PC-9 (cell line): ENCODE data around the gene CCBE1. TPM values are rescaled to one million over a fixed set of nuclear protein-coding genes. Genes with fewer than 3 reads are reported as not detected.
A peak's percentile ranks its signal among the peaks of the same experiment; 100 is the strongest.

ENCODE experiments used
- BruUV-seq: library from RNA; stranded (reverse); fragments of 400-500 nt; replicated peaks from 2 replicates; lab custom pipeline; 2021; lab: Mats Ljungman, UMichigan
- CTCF ChIA-PET: fragments of 300-600 bp; sonication (Branson Sonifier 250); formaldehyde crosslinking; loops from one replicate; lab custom pipeline; 2022; ENCODE audit warnings: antibody characterized with exemption; lab: Charles Lee
- POLR2A ChIA-PET: fragments of 300-600 bp; sonication (Branson Sonifier 250); formaldehyde crosslinking; loops from one replicate; lab custom pipeline; 2022; ENCODE audit warnings: antibody characterized with exemption; ENCODE audit not compliant: unreplicated experiment; lab: Charles Lee
- DNase-seq, 2 experiments: peaks; one replicate each; pipeline versions ENCODE4 v3.0.0 to v3.0.0-alpha.2; 2015 to 2022; ENCODE audit warnings: mixed read lengths in 1 of 2
- H2AFZ ChIP-seq: fragments of 200-600 bp; sonication (generic); 2 replicates; pipeline ENCODE4 v1.8.1; 2017; ENCODE audit warnings: antibody characterized with exemption
- H3F3A ChIP-seq: fragments of 200-600 bp; sonication (generic); 2 replicates; pipeline ENCODE4 v1.8.1; 2017; ENCODE audit warnings: antibody characterized with exemption, mild to moderate bottlenecking, low read depth; ENCODE audit not compliant: insufficient read depth
- H3K27ac ChIP-seq: fragments of 200-600 bp; sonication (generic); 2 replicates; pipeline ENCODE4 v1.6.1; 2016; ENCODE audit warnings: mixed run types
- H3K27me3 ChIP-seq: fragments of 200-600 bp; sonication (generic); 2 replicates; pipeline ENCODE4 v1.6.1; 2016; ENCODE audit warnings: low read depth, mixed run types; ENCODE audit not compliant: insufficient read depth
- H3K36me3 ChIP-seq: fragments of 200-600 bp; sonication (generic); 2 replicates; pipeline ENCODE4 v1.6.1; 2016; ENCODE audit warnings: low read depth, mixed run types
- H3K4me1 ChIP-seq: fragments of 200-600 bp; sonication (generic); replicated peaks from 2 replicates; pipeline ENCODE4 v1.6.1; 2016; ENCODE audit warnings: mixed run types; ENCODE audit not compliant: insufficient read depth
- H3K4me2 ChIP-seq: fragments of 200-600 bp; sonication (generic); 2 replicates; pipeline ENCODE4 v1.6.1; 2017; ENCODE audit warnings: mixed run types
- H3K4me3 ChIP-seq: fragments of 200-600 bp; sonication (generic); 2 replicates; pipeline ENCODE4 v1.6.1; 2016; ENCODE audit warnings: mixed run types
- H3K79me2 ChIP-seq: fragments of 200-600 bp; sonication (generic); 2 replicates; pipeline ENCODE4 v1.6.1; 2017; ENCODE audit warnings: low read depth, mixed run types
- H3K9me2 ChIP-seq: fragments of 200-600 bp; sonication (generic); 2 replicates; pipeline ENCODE4 v1.8.1; 2017; ENCODE audit warnings: mild to moderate bottlenecking; ENCODE audit not compliant: insufficient read depth
- H3K9me3 ChIP-seq: fragments of 200-600 bp; sonication (generic); 2 replicates; pipeline ENCODE4 v1.8.1; 2016; ENCODE audit warnings: low read depth; ENCODE audit not compliant: insufficient read depth
- H4K20me1 ChIP-seq: fragments of 200-600 bp; sonication (generic); 2 replicates; pipeline ENCODE4 v1.8.1; 2017; ENCODE audit not compliant: insufficient read depth
- CTCF ChIP-seq: fragments of 200-600 bp; sonication (generic); conservative IDR thresholded peaks from 2 replicates; pipeline ENCODE4 v1.6.1; 2017; ENCODE audit warnings: mixed run types, antibody characterized with exemption, mild to moderate bottlenecking, moderate library complexity
- EZH2 ChIP-seq: fragments of 200-600 bp; sonication (generic); IDR thresholded peaks from 2 replicates; pipeline ENCODE4 v1.8.0; 2017; ENCODE audit warnings: antibody characterized with exemption, low read depth
- intact Hi-C: fragments of 100-400 bp; cut with micrococcal nuclease; formaldehyde crosslinking; loops from one replicate; pipeline ENCODE4 v1.10.0; 2022; ENCODE audit not compliant: unreplicated experiment
- total RNA-seq: library from RNA; stranded (reverse); gene quantifications from 2 replicates; pipeline ENCODE4 v1.2.3, GENCODE V29; 2021

Gene CCBE1
- total RNA-seq, 1 experiment from 2014 or later: 5.8 TPM

DNA sequence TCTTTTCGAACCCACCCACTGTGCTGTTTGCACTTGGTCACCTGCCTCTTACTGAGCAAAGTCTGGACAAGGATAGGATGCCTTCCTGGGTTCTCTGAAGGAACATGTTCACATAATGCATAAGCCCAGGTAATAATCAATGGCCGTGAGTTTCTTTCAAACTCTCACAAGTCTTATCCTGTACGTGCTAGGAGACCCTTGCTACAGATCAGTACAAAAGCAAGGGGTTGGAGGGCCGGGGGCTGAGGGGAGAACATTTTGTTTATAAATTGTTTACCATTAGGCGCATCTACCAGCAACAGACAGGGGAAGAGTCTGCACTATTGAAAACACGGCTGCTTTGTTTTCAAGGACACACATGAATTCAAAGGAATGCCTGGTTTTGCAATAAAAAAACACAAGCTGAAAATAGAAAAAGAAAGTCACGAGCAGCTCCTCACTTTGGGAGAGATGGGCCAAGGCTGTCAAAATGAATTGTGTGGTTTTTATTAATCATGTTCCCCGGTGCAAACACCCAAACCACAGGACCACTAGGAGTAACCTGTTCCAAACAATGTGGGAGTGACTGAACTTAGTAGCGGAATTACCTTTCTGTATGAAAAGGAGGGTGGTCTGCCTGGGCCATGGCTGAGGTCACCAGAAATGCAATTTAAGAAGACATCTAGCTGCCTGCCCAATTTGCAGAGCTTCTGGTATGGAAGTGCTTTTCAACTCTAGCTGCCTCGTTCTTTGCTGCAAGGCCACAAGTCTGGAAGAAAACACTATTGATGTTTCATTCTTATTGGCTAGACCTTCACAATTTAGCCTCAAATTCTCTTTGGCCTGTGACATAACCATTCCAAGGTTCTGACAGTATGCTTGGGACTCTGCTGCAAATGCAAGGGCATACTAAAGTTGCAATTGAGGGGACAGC, 73.5 kb downstream of the CCBE1 start:
- H3K79me2 ChIP-seq: no peaks in the 10 kb centered on the region
- H4K20me1 ChIP-seq: no peaks in the 10 kb centered on the region
- no peak overlapping the region for H2AFZ ChIP-seq
- TF ChIP-seq CTCF: no peak
- no peak for TF ChIP-seq EZH2
- CTCF ChIA-PET: no interaction called here
- no peak overlapping the region for H3K27ac ChIP-seq
- H3K4me1 ChIP-seq: 0 out of 2 replicates have a peak, but pooled peaks cover 9% of the 10 kb centered on the region
- no peaks in the 10 kb centered on the region for H3F3A ChIP-seq
- POLR2A ChIA-PET: no interaction called here
- no TSS peak for BruUV-seq
- intact Hi-C loops: no loop called here
- H3K9me3 ChIP-seq: no peaks in the 10 kb centered on the region
- H3K36me3 ChIP-seq: no peaks in the 10 kb centered on the region
- H3K27me3 ChIP-seq: no peaks in the 10 kb centered on the region
- no peak overlapping the region for H3K4me2 ChIP-seq
- no peaks in the 10 kb centered on the region for H3K9me2 ChIP-seq
- DNase-seq: no peak
- H3K4me3 ChIP-seq: no peak overlapping the region

DNA sequence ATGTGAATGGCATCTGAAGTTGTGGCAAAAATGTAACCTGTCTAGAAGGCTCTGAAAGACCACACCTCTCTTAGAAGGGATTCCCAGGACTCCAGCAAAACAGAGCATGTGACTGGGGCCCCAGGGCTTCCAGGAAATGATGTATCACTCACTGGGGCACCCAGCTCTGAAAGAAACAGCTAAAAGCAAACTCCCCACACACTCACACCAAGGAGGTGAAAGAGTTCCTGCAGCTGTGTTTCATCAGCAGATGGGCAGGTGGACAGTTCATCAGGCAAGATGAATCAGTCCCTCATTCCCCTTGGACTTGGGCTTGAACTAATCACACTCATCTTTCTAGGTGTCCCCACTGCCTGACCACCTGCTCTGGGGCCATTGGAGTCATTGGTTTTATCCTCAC, 76.2 kb downstream of the CCBE1 start:
- no peak overlapping the region for H3K27ac ChIP-seq
- no peaks in the 10 kb centered on the region for H3K9me3 ChIP-seq
- H4K20me1 ChIP-seq: no peaks in the 10 kb centered on the region
- H2AFZ ChIP-seq: no peak overlapping the region
- intact Hi-C loops: no loop called here
- H3K9me2 ChIP-seq: no peaks in the 10 kb centered on the region
- TF ChIP-seq CTCF (no peak), EZH2 (no peak)
- no peaks in the 10 kb centered on the region; the same call in 1 of the 2 replicates for H3F3A ChIP-seq
- H3K4me2 ChIP-seq: no peak overlapping the region
- peaks cover 20% of the 10 kb centered on the region for H3K4me1 ChIP-seq
- no TSS peak for BruUV-seq
- H3K36me3 ChIP-seq: no peaks in the 10 kb centered on the region
- ChIA-PET CTCF (interaction anchor here (0.6 kb wide), 2 partner anchors 10 to 538 kb away, joined by 4 to 6 read pairs; no protein-coding TSS in a partner anchor), POLR2A (no interaction called here)
- peak; percentile 17 to 46 for DNase-seq
- H3K27me3 ChIP-seq: no peaks in the 10 kb centered on the region
- no peaks in the 10 kb centered on the region for H3K79me2 ChIP-seq
- H3K4me3 ChIP-seq: no peak overlapping the region

GRCh38 chr18:59620381-59620780, 76.8 kb downstream of the CCBE1 start:
- DNase-seq: no peak
- Histone ChIP-seq H3K79me2 (no peaks in the 10 kb centered on the region), H4K20me1 (no peaks in the 10 kb centered on the region), H3K9me3 (no peaks in the 10 kb centered on the region), H3K4me2 (no peak overlapping the region), H3K9me2 (no peaks in the 10 kb centered on the region), H2AFZ (no peak overlapping the region), H3K36me3 (no peaks in the 10 kb centered on the region), H3K4me1 (peaks cover 20% of the 10 kb centered on the region), H3K27me3 (no peaks in the 10 kb centered on the region), H3K4me3 (no peak overlapping the region), H3F3A (no peaks in the 10 kb centered on the region; the same call in 1 of the 2 replicates), H3K27ac (no peak overlapping the region)
- TF ChIP-seq EZH2 (no peak), CTCF (no peak)
- POLR2A ChIA-PET: no interaction called here
- CTCF ChIA-PET: interaction anchor here (0.6 kb wide), 1 partner anchor 10 kb away, joined by 6 read pairs; no protein-coding TSS in a partner anchor
- no TSS peak for BruUV-seq
- intact Hi-C loops: no loop called here
